Naive thymus-derived CD4-positive, alpha-beta T cell (primary cell): ENCODE data around the gene SAP30BP. TPM values are rescaled to one million over a fixed set of nuclear protein-coding genes. Genes with fewer than 3 reads are reported as not detected.

Experiments used
- ATAC-seq: fragments of 150-1000 bp; cut with Tn5 transposase; 2 replicates; pipeline ENCODE4 v1.10.0; 2021; ENCODE audit warnings: mild to moderate bottlenecking, moderate library complexity
- CTCF ChIA-PET: fragments of 350-600 bp; sonication (Branson Sonifier 250); formaldehyde crosslinking; loops from one replicate; lab custom pipeline; 2021; ENCODE audit warnings: antibody characterized with exemption; lab: Charles Lee
- POLR2A ChIA-PET: fragments of 350-600 bp; sonication (Branson Sonifier 250); formaldehyde crosslinking; loops from one replicate; lab custom pipeline; 2021; ENCODE audit warnings: antibody characterized with exemption, inconsistent platforms; lab: Charles Lee
- DNase-seq, 9 donors: peaks; one replicate each; pipeline versions ENCODE4 v3.0.0 to v3.0.0-alpha.2; 2020 to 2022; ENCODE audit warnings: mixed read lengths in 1 of 9
- H3K27ac ChIP-seq: one replicate; pipeline ENCODE4 v1.7.0; 2013; ENCODE audit warnings: mild to moderate bottlenecking, low read depth, low read length, moderate library complexity
- H3K27me3 ChIP-seq, 2 donors: one replicate each; pipeline ENCODE4 v1.7.0; 2013; ENCODE audit warnings: low read length in 2 of 2, mild to moderate bottlenecking in 2 of 2, moderate library complexity in 2 of 2; ENCODE audit not compliant: control insufficient read depth in 2 of 2, insufficient read depth in 2 of 2
- H3K36me3 ChIP-seq, 3 experiments: 1 replicate in 2 of 3; 2 replicates in 1 of 3; pipeline ENCODE4 v1.7.0; 2013; ENCODE audit warnings: low read length in 3 of 3, mild to moderate bottlenecking in 3 of 3, moderate library complexity in 1 of 3; ENCODE audit not compliant: insufficient read depth in 3 of 3, control insufficient read depth in 2 of 3
- H3K4me1 ChIP-seq, 2 donors: one replicate each; pipeline ENCODE4 v1.7.0; 2013; ENCODE audit warnings: low read length in 2 of 2, mild to moderate bottlenecking in 2 of 2, moderate library complexity in 1 of 2; ENCODE audit not compliant: control insufficient read depth in 2 of 2, insufficient read depth in 2 of 2
- H3K4me3 ChIP-seq: 2 replicates; pipeline ENCODE4 v1.7.0; 2013; ENCODE audit warnings: mild to moderate bottlenecking, low read length
- H3K9me3 ChIP-seq, 3 experiments: 1 replicate in 2 of 3; 2 replicates in 1 of 3; pipeline ENCODE4 v1.7.0; 2013; ENCODE audit warnings: low read length in 3 of 3; ENCODE audit not compliant: control insufficient read depth in 2 of 3
- H3K27ac Mint-ChIP-seq, 9 donors: one replicate each; pipeline ENCODE4 v1.8.0; 2020 to 2022; ENCODE audit warnings: mixed read lengths in 9 of 9, mild to moderate bottlenecking in 8 of 9, moderate library complexity in 5 of 9, inconsistent platforms in 2 of 9
- H3K27me3 Mint-ChIP-seq, 5 donors: one replicate each; pipeline ENCODE4 v1.8.0; 2021 to 2022; ENCODE audit warnings: mixed read lengths in 5 of 5, mild to moderate bottlenecking in 1 of 5
- H3K36me3 Mint-ChIP-seq, 5 donors: one replicate each; pipeline ENCODE4 v1.8.0; 2020 to 2022; ENCODE audit warnings: mixed read lengths in 5 of 5, mild to moderate bottlenecking in 3 of 5, inconsistent platforms in 1 of 5
- H3K4me1 Mint-ChIP-seq, 7 donors: one replicate each; pipeline ENCODE4 v1.8.0; 2020 to 2022; ENCODE audit warnings: mixed read lengths in 7 of 7, mild to moderate bottlenecking in 3 of 7, inconsistent platforms in 1 of 7
- H3K4me3 Mint-ChIP-seq, 10 donors: one replicate each; pipeline ENCODE4 v1.8.0; 2020 to 2022; ENCODE audit warnings: mild to moderate bottlenecking in 10 of 10, mixed read lengths in 10 of 10, moderate library complexity in 6 of 10, inconsistent platforms in 2 of 10
- H3K9me3 Mint-ChIP-seq, 11 donors: one replicate each; pipeline ENCODE4 v1.8.0; 2020 to 2022; ENCODE audit warnings: mixed read lengths in 11 of 11, mild to moderate bottlenecking in 4 of 11, inconsistent platforms in 1 of 11, moderate library complexity in 1 of 11
- intact Hi-C, 2 donors: fragments of 100-400 bp; cut with micrococcal nuclease; formaldehyde crosslinking; loops; one replicate each; pipeline ENCODE4 v1.15.1; 2023
- polyA plus RNA-seq, 2 donors: library from polyadenylated mRNA; unstranded; fragments of 300-500 nt; fragmentation: Illumina TruSeq; gene quantifications; one replicate each; pipeline ENCODE4 v1.2.3, GENCODE V29; 2021
- total RNA-seq, 6 experiments: library from RNA in 5 of 6; stranded (reverse) in 5 of 6; gene quantifications; 1 replicate in 5 of 6; 2 replicates in 1 of 6; pipeline ENCODE4 v1.2.3 and lab custom pipeline; 2021 to 2026

SAP30BP gene
- total and polyA plus RNA-seq, 7 experiments from 2014 or later, result 69.5 to 198 (median 114) TPM

DNA sequence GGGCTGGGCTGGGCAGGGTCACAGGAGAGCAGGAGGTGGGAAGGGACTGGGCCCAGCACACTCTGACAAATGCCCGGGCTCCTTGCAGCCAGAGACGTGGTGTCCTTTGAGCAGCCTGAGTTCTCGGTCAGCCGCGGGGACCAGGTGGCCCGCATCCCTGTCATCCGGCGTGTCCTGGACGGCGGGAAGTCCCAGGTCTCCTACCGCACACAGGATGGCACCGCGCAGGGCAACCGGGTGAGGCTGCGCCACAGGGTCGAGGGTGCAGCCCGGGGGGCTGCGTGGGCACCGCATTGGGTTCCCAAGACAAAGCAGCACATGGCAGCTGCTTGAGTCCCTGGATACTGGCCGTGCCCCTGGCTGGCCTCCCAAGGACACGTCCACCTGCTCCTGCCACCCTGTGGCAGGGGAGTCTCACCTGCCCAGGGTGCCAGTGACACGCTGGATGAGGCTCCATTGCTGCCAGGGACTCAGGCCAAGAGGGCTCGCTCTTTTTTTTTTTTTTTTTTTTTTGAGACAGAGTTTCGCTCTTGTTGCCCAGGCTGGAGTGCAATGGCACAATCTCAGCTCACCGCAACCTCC is 76.6 kb downstream of the SAP30BP start:
- no peaks in the 10 kb centered on the region for H3K36me3 Mint-ChIP-seq
- H3K36me3 ChIP-seq, result no peaks in the 10 kb centered on the region
- H3K27ac Mint-ChIP-seq, result no peak overlapping the region
- no peaks in the 10 kb centered on the region for H3K9me3 Mint-ChIP-seq
- no peak overlapping the region for H3K4me3 Mint-ChIP-seq
- DNase-seq (no peak), ATAC-seq (no peak)
- H3K4me3 ChIP-seq, result no peak overlapping the region
- ChIA-PET CTCF (interaction anchor here (0.6 to 8.1 kb wide), 5 partner anchors 10 to 142 kb away, joined by 3 to 106 read pairs (median 5); partner anchors contain the start of gene SMIM5), POLR2A (no interaction called here)
- no peaks in the 10 kb centered on the region for H3K27me3 ChIP-seq
- no peaks in the 10 kb centered on the region for H3K4me1 ChIP-seq
- no peaks in the 10 kb centered on the region for H3K9me3 ChIP-seq
- H3K4me1 Mint-ChIP-seq, result peaks cover 3 to 6% (median 5%) of the 10 kb centered on the region in 7 donors
- intact Hi-C loops, result no loop called here
- peaks cover 0 to 5% (median 0%) of the 10 kb centered on the region in 5 donors for H3K27me3 Mint-ChIP-seq
- H3K27ac ChIP-seq, result no peak overlapping the region

- H3K36me3 ChIP-seq, result no peaks in the 10 kb centered on the region
- H3K27ac ChIP-seq, result no peak overlapping the region
- no peaks in the 10 kb centered on the region for H3K9me3 ChIP-seq
- ChIA-PET CTCF (interaction anchor here (0.7 to 8.1 kb wide), 18 partner anchors 10 to 675 kb away, joined by 3 to 106 read pairs (median 6); partner anchors contain the start of genes GALK1, SMIM5 and TRIM65), POLR2A (interaction anchor here (0.6 to 1.0 kb wide), 2 partner anchors 28 to 318 kb away, joined by 3 read pairs; no protein-coding TSS in a partner anchor)
- Mint-ChIP-seq H3K27me3 (peaks cover 0 to 5% (median 0%) of the 10 kb centered on the region in 5 donors), H3K4me1 (peaks cover 6 to 17% (median 11%) of the 10 kb centered on the region in 7 donors), H3K9me3 (no peaks in the 10 kb centered on the region), H3K36me3 (no peaks in the 10 kb centered on the region), H3K27ac (no peak overlapping the region), H3K4me3 (no peak overlapping the region)
- H3K4me1 ChIP-seq, result peaks cover 0 to 5% of the 10 kb centered on the region in 2 donors
- no peak for DNase-seq
- H3K4me3 ChIP-seq, result no peak overlapping the region
- ATAC-seq, result no peak
- no peaks in the 10 kb centered on the region for H3K27me3 ChIP-seq
- intact Hi-C loops, result loop anchor here in 1 of 2 donors (1.0 to 2.0 kb wide), 2 partner anchors 14 to 82 kb away; partner anchors contain the start of genes RECQL5 and SAP30BP
These were observed 81.6 kb downstream of the SAP30BP start for GRCh38 chr17:75748706-75749105.

DNA sequence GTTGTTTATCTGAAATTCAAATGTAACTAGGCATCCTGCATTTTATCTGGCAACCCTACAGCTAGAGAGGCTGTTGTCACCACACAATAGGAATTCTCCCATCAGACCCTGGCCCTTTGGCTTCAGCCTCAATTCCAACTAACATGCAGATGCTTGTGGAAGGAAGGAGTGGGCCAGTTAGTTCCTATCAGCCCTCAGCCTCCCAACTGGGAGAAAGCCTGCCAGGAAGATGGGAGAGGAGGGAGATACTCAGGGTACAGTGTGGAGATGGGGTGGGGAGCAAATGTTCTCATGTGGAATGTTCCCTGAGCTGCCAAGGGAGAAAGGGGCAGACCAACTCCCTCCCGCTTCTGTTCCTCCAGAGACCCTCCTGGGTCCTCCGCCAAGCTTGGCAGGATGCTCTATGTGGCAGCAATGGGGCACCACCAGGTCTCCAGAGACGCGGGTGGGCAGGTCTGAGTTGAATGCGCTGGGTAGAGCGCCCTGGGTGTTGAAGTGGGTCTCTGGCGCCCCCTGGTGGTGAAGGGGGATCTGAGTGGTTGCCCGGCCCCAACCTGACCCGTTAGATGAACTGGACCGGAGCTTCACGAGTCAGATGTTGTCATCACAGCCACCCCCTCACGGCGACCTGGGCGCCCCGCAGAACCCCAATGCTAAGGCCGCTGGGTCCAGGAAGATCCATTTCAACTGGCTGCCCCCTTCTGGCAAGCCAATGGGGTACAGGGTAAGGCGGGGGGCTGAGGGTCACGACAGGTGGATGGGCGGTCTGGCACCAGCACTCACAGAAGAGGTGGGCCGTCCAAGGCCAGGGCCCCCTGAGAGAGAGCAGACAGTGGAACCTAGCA is 82.6 kb downstream of the SAP30BP start:
- peak overlapping the region in 2 of 9 donors; percentile 21 to 55 for H3K27ac Mint-ChIP-seq
- peak overlapping the region in 2 of 10 donors; percentile 25 to 44 for H3K4me3 Mint-ChIP-seq
- H3K27ac ChIP-seq, result no peak overlapping the region

DNA sequence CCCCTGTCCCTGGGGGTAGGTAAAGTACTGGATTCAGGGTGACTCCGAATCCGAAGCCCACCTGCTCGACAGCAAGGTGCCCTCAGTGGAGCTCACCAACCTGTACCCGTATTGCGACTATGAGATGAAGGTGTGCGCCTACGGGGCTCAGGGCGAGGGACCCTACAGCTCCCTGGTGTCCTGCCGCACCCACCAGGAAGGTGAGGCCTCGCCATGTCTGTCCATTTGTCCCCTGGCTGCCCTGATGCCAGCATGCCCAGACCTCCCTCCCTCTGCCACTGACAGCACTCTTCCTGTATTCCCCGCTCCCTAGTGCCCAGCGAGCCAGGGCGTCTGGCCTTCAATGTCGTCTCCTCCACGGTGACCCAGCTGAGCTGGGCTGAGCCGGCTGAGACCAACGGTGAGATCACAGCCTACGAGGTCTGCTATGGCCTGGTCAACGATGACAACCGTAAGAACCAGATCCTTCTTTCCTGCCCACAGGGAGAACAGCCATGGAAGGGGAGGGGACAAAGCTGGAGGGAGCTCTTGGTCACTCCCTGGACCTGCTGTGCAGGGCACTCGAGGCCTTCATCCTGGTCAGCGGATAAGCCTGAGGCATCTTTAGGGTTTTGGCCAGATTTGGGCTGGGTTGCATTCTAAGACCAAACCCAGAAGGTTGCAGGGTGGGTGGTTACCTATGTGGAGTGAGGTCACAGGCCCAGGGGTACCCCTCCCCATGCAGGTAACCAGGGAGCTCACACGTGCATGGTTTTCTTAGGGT is 83.7 kb downstream of the SAP30BP start:
- Histone ChIP-seq H3K27me3 (no peaks in the 10 kb centered on the region), H3K4me1 (peaks cover 5 to 17% of the 10 kb centered on the region in 2 donors), H3K36me3 (no peaks in the 10 kb centered on the region), H3K27ac (no peak overlapping the region), H3K9me3 (no peaks in the 10 kb centered on the region), H3K4me3 (no peak overlapping the region)
- DNase-seq, result no peak
- Mint-ChIP-seq H3K4me3 (peak overlapping the region in 1 of 10 donors; percentile 56), H3K27ac (no peak overlapping the region), H3K9me3 (no peaks in the 10 kb centered on the region), H3K36me3 (no peaks in the 10 kb centered on the region), H3K27me3 (peaks cover 0 to 5% (median 0%) of the 10 kb centered on the region in 5 donors), H3K4me1 (peaks cover 12 to 24% (median 18%) of the 10 kb centered on the region in 7 donors)
- ChIA-PET POLR2A (interaction anchor here (0.6 to 1.5 kb wide), 5 partner anchors 14 to 33 kb away, joined by 3 to 10 read pairs (median 3); partner anchors contain the start of genes GALK1 and UNK), CTCF (interaction anchor here (0.6 to 8.1 kb wide), 12 partner anchors 12 to 326 kb away, joined by 3 to 106 read pairs (median 4); partner anchors contain the start of genes GALK1, SMIM5 and TMEM94)
- intact Hi-C loops, result loop anchor here (1.0 to 2.0 kb wide), 4 partner anchors 76 to 325 kb away; partner anchors contain the start of gene SMIM5 (in 2 of the 2)
- ATAC-seq, result no peak

More for the DNA sequence above, 82.6 kb downstream of the SAP30BP start:
- Mint-ChIP-seq H3K36me3 (no peaks in the 10 kb centered on the region), H3K9me3 (no peaks in the 10 kb centered on the region), H3K27me3 (peaks cover 0 to 5% (median 0%) of the 10 kb centered on the region in 5 donors), H3K4me1 (peaks cover 9 to 21% (median 14%) of the 10 kb centered on the region in 7 donors)
- ChIA-PET CTCF (interaction anchor here (0.6 to 8.1 kb wide), 18 partner anchors 13 to 324 kb away, joined by 3 to 106 read pairs (median 5); partner anchors contain the start of genes GALK1, SMIM5, TMEM94 and WBP2), POLR2A (interaction anchor here (0.8 to 1.5 kb wide), 5 partner anchors 15 to 146 kb away, joined by 3 to 10 read pairs (median 3); partner anchors contain the start of genes GALK1 and UNK)
- no peaks in the 10 kb centered on the region for H3K9me3 ChIP-seq
- intact Hi-C loops, result loop anchor here (1.0 to 2.0 kb wide), 5 partner anchors 74 to 323 kb away; partner anchors contain the start of genes SMIM5 (in 2 of the 2), RECQL5 (in 1 of the 2) and SAP30BP (in 1 of the 2)
- DNase-seq (peak; percentile 65 to 92 (median 82)), ATAC-seq (peak; percentile 84)
- peaks cover 5 to 14% of the 10 kb centered on the region in 2 donors for H3K4me1 ChIP-seq
- H3K36me3 ChIP-seq, result no peaks in the 10 kb centered on the region
- H3K27me3 ChIP-seq, result no peaks in the 10 kb centered on the region
- H3K4me3 ChIP-seq, result no peak overlapping the region

DNA sequence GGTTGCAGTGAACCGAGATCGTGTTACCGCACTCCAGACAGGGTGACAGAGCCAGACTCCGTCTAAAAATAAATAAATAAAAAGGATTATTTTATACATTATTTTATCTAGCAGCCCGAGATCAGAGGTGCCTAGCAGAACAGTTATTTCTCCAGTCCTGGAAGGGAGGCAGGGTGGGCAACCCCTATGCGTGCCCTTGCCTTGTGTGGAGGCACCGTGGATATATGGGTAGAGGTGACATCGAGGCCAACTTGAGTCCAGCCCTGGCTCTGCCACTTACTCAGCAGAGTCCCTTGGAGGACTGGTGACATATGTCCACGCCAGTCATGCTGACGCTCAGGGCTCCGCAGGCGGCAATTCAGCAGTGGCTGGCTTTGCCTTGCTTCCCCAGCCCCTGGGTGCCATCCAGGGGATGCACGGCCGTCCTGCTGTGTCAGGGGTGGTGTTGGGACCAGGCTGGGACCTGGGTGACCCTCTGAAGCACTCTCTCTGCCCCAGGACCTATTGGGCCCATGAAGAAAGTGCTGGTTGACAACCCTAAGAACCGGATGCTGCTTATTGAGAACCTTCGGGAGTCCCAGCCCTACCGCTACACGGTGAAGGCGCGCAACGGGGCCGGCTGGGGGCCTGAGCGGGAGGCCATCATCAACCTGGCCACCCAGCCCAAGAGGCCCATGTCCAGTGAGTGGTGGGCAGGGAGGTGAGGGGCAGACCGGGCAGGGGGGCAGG is 84.7 kb downstream of the SAP30BP start:
- ATAC-seq, result no peak
- no peaks in the 10 kb centered on the region for H3K9me3 Mint-ChIP-seq
- Histone ChIP-seq H3K36me3 (no peaks in the 10 kb centered on the region), H3K4me1 (peaks cover 5 to 17% of the 10 kb centered on the region in 2 donors), H3K4me3 (no peak overlapping the region), H3K9me3 (no peaks in the 10 kb centered on the region), H3K27ac (no peak overlapping the region), H3K27me3 (no peaks in the 10 kb centered on the region)
- CTCF ChIA-PET, result interaction anchor here (0.6 to 8.1 kb wide), 8 partner anchors 32 to 119 kb away, joined by 3 to 106 read pairs (median 11); partner anchors contain the start of genes SMIM5 and UNK
- POLR2A ChIA-PET, result interaction anchor here (0.6 to 2.5 kb wide), 2 partner anchors 26 to 28 kb away, joined by 3 to 62 read pairs; a partner anchor contains a TSS
- intact Hi-C loops, result loop anchor here in 1 of 2 donors (2.0 kb wide), 5 partner anchors 25 to 253 kb away; partner anchors contain the start of genes TRIM65 and UNK
- peak overlapping the region in 1 of 10 donors; percentile 33 for H3K4me3 Mint-ChIP-seq
- H3K36me3 Mint-ChIP-seq, result no peaks in the 10 kb centered on the region
- H3K27ac Mint-ChIP-seq, result no peak overlapping the region
- DNase-seq, result no peak
- peaks cover 0 to 5% (median 0%) of the 10 kb centered on the region in 5 donors for H3K27me3 Mint-ChIP-seq
- peaks cover 12 to 24% (median 18%) of the 10 kb centered on the region in 7 donors for H3K4me1 Mint-ChIP-seq
